ENCODE data around the gene CGRRF1. TPM values are rescaled to one million over a fixed set of nuclear protein-coding genes. Genes with fewer than 3 reads are reported as not detected.

The CGRRF1 gene
- total and polyA plus RNA-seq, 10 of the 15 experiments (the other 5 are each of a cell fraction or from before 2014, with no cell fraction given): 5.5 to 47.7 (median 13.5) TPM

- no peak overlapping the region for H2AFZ ChIP-seq (ENCODE audit: control insufficient read depth, low read depth, low read length)
- no peak overlapping the region for H3K27ac ChIP-seq (ENCODE audit: control insufficient read depth, insufficient read depth)
- no peaks in the 10 kb centered on the region for H3K27me3 ChIP-seq (replicated peaks in 1 of 2; ENCODE audit: control insufficient read depth in 2 of 2, insufficient read depth in 2 of 2, low read length in 1 of 2)
- WGBS (ENCODE audit: insufficient coverage, insufficient replicate concordance, low lambda C conversion rate, missing lambda C conversion rate): 97% methylated on average over 3 of the region's 3 CpGs
- DNase-seq (ENCODE audit: low read depth, low spot score) (no peak), FAIRE-seq (no peak), ATAC-seq (no peak)
- in situ Hi-C loops (cut with MboI) (no loop called here), intact Hi-C loops (cut with micrococcal nuclease; ENCODE audit: unreplicated experiment) (no loop called here)
- peaks cover 3% of the 10 kb centered on the region; the same call in 1 of the 2 replicates for H3K4me1 ChIP-seq (ENCODE audit: control insufficient read depth, insufficient read depth, low read length)
- H4K20me1 ChIP-seq (ENCODE audit: control insufficient read depth, insufficient read depth): no peaks in the 10 kb centered on the region
- ChIA-PET CTCF (interaction anchor here (1.0 to 1.6 kb wide), 3 partner anchors 16 to 235 kb away, joined by 3 to 4 read pairs (median 3); partner anchors contain the start of gene CGRRF1), SMC1A (ENCODE audit: uncharacterized antibody, unreplicated experiment) (interaction anchor here (1.4 kb wide), 1 partner anchor 11 kb away, joined by 4 read pairs; no protein-coding TSS in a partner anchor), RAD21 (ENCODE audit: unreplicated experiment) (interaction anchor here (1.2 kb wide), 1 partner anchor 28 kb away, joined by 3 read pairs; the partner anchor contains the start of gene CGRRF1), POLR2A (interaction anchor here (0.6 kb wide), 1 partner anchor 376 kb away, joined by 3 read pairs; no protein-coding TSS in a partner anchor)
- H3K79me2 ChIP-seq (ENCODE audit: control insufficient read depth, insufficient read depth, low read length): no peaks in the 10 kb centered on the region
- BruUV-seq (replicated peaks): no TSS peak
- H3K9me3 ChIP-seq (replicated peaks; ENCODE audit: control insufficient read depth, insufficient read depth, low read length): no peaks in the 10 kb centered on the region
- no peak overlapping the region for H3K4me3 ChIP-seq
- H3K9ac ChIP-seq (ENCODE audit: control insufficient read depth, insufficient read depth, low read length): no peak overlapping the region
- H3K4me2 ChIP-seq (ENCODE audit: control insufficient read depth, insufficient read depth): no peak overlapping the region
- H3K36me3 ChIP-seq (ENCODE audit: control insufficient read depth in 2 of 2, insufficient read depth in 2 of 2, low read length in 1 of 2): no peaks in the 10 kb centered on the region; a peak in 1 of 4 replicates
- TF ChIP-seq CHD4 (IDR thresholded peaks at IDR 0.05): no peak
- no peak for TF ChIP-seq EP300 (IDR thresholded peaks at IDR 0.05; ENCODE audit: borderline replicate concordance in 1 of 2, control insufficient read depth in 1 of 2, low read depth in 2 of 2, low read length in 2 of 2)
- TF ChIP-seq SMAD5 (IDR thresholded peaks at IDR 0.05; ENCODE audit: low read depth): no peak
- TF ChIP-seq ZNF274 (IDR thresholded peaks at IDR 0.05; ENCODE audit: insufficient read depth, insufficient read length): no peak
- no peak for TF ChIP-seq HDAC2 (IDR thresholded peaks at IDR 0.05)
- TF ChIP-seq CBX3 (IDR thresholded peaks at IDR 0.05; ENCODE audit: borderline replicate concordance, low read depth): no peak
- TF ChIP-seq DPF2 (IDR thresholded peaks at IDR 0.05): no peak
- TF ChIP-seq CTCF (IDR thresholded peaks at IDR 0.05 in 2 of 3, conservative IDR thresholded peaks at IDR 0.05 in 1 of 3; ENCODE audit: control insufficient read depth in 2 of 3, extremely low read depth in 1 of 3, insufficient read depth in 1 of 3, low read depth in 3 of 3, low read length in 3 of 3): no peak
- TF ChIP-seq ZBTB4 (CRISPR knock-in tag; IDR thresholded peaks at IDR 0.05): no peak
- TF ChIP-seq BCL3 (IDR thresholded peaks at IDR 0.05; ENCODE audit: borderline replicate concordance, insufficient read depth, low read depth, low read length, poor library complexity, severe bottlenecking): no peak
- TF ChIP-seq EZH2 (IDR thresholded peaks at IDR 0.05; ENCODE audit: borderline replicate concordance, control insufficient read depth, low read depth, low read length): no peak
- no peak for TF ChIP-seq SMC3 (IDR thresholded peaks at IDR 0.05; ENCODE audit: borderline replicate concordance, low read length)
- TF ChIP-seq RCOR1 (conservative IDR thresholded peaks at IDR 0.05; ENCODE audit: low read depth, low read length): no peak
- TF ChIP-seq HDGF (IDR thresholded peaks at IDR 0.05): no peak
- TF ChIP-seq ATF2 (IDR thresholded peaks at IDR 0.05; ENCODE audit: low read length): no peak
- no peak for TF ChIP-seq NFXL1 (IDR thresholded peaks at IDR 0.05; ENCODE audit: borderline replicate concordance)
Observed at GRCh38 chr14:54538055-54538454, 28.3 kb downstream of the CGRRF1 start.

All from GM12878 (cell line).